IgD-negative memory B cell (primary cell): ENCODE measurements around the gene CFAP100. TPM values are rescaled to one million over a fixed set of nuclear protein-coding genes. Genes with fewer than 3 reads are reported as not detected.

Experiments used
- H3K27ac Mint-ChIP-seq, 3 donors: one replicate each; pipeline ENCODE4 v1.8.0; 2020 to 2022; ENCODE audit warnings: mild to moderate bottlenecking in 3 of 3, mixed read lengths in 3 of 3, moderate library complexity in 1 of 3
- H3K27me3 Mint-ChIP-seq: one replicate; pipeline ENCODE4 v1.8.0; 2021; ENCODE audit warnings: mixed read lengths
- H3K36me3 Mint-ChIP-seq: one replicate; pipeline ENCODE4 v1.8.0; 2020; ENCODE audit warnings: mild to moderate bottlenecking, mixed read lengths
- H3K4me1 Mint-ChIP-seq, 3 donors: one replicate each; pipeline ENCODE4 v1.8.0; 2020 to 2022; ENCODE audit warnings: mixed read lengths in 3 of 3, mild to moderate bottlenecking in 1 of 3
- H3K4me3 Mint-ChIP-seq, 4 donors: one replicate each; pipeline ENCODE4 v1.8.0; 2020 to 2022; ENCODE audit warnings: mild to moderate bottlenecking in 4 of 4, mixed read lengths in 4 of 4, moderate library complexity in 3 of 4
- H3K9me3 Mint-ChIP-seq, 3 donors: one replicate each; pipeline ENCODE4 v1.8.0; 2020 to 2021; ENCODE audit warnings: mixed read lengths in 3 of 3, mild to moderate bottlenecking in 1 of 3
- polyA plus RNA-seq: library from polyadenylated mRNA; unstranded; fragments of 300-500 nt; fragmentation: Illumina TruSeq; gene quantifications from one replicate; pipeline ENCODE4 v1.2.3, GENCODE V29; 2021

CFAP100 gene
- polyA plus RNA-seq, 1 donor from 2014 or later: not detected

GRCh38 chr3:126353694-126354321, 40.9 kb upstream of the CFAP100 start:
- H3K9me3 Mint-ChIP-seq: no peaks in the 10 kb centered on the region
- H3K4me3 Mint-ChIP-seq: no peak overlapping the region
- H3K27me3 Mint-ChIP-seq: peaks cover 23% of the 10 kb centered on the region
- H3K4me1 Mint-ChIP-seq: peaks cover 0 to 14% (median 5%) of the 10 kb centered on the region in 3 donors
- no peaks in the 10 kb centered on the region for H3K36me3 Mint-ChIP-seq
- H3K27ac Mint-ChIP-seq: no peak overlapping the region

- H3K4me3 Mint-ChIP-seq: peak overlapping the region in 1 of 4 donors; percentile 73
- peaks cover 27% of the 10 kb centered on the region for H3K27me3 Mint-ChIP-seq
- no peaks in the 10 kb centered on the region for H3K36me3 Mint-ChIP-seq
- H3K27ac Mint-ChIP-seq: no peak overlapping the region
- no peaks in the 10 kb centered on the region for H3K9me3 Mint-ChIP-seq
- H3K4me1 Mint-ChIP-seq: peaks cover 0 to 14% (median 3%) of the 10 kb centered on the region in 3 donors
Observed at GRCh38 chr3:126354776-126355175, 39.9 kb upstream of the CFAP100 start.

GRCh38 chr3:126355251-126355650, 39.5 kb upstream of the CFAP100 start:
- no peaks in the 10 kb centered on the region for H3K9me3 Mint-ChIP-seq
- H3K4me1 Mint-ChIP-seq: peaks cover 0 to 14% (median 3%) of the 10 kb centered on the region in 3 donors
- H3K36me3 Mint-ChIP-seq: no peaks in the 10 kb centered on the region
- peak overlapping the region in 1 of 3 donors; percentile 59 for H3K27ac Mint-ChIP-seq
- peaks cover 32% of the 10 kb centered on the region for H3K27me3 Mint-ChIP-seq
- peak overlapping the region; percentile 61 to 96 (median 83) for H3K4me3 Mint-ChIP-seq

DNA sequence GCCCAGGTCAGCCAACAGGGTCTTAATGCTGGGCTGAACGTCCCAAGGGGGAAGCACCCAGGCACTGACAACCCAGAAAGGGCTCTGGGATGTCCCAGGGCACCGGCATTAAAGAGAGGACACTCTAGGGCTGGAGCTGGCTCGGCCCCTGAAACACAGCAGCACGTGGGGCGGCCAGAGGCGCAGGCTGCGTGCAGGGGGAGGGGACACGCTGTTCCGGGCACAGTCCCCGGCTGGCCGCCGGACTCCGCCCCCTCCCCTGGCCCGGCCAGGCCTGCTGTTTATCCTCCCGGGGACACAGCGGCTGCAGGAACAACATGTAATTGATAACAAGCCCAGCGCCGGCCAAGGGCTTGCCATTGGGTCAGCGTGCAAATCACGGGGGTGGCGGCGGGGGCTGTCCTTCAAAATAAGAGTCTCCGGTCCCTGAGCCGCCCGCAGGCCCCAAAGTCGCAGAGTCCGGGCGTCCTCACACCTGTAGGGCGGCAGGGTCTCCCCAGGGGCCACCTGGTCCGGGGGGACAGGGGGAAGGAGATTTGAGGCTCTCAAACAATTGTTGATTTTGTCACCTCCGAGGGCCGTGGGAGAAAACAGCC, 38.8 kb upstream of the CFAP100 start:
- Mint-ChIP-seq H3K4me3 (peak overlapping the region; percentile 73 to 96 (median 90)), H3K9me3 (no peaks in the 10 kb centered on the region), H3K4me1 (peaks cover 0 to 14% (median 3%) of the 10 kb centered on the region in 3 donors), H3K27me3 (peaks cover 32% of the 10 kb centered on the region), H3K36me3 (no peaks in the 10 kb centered on the region), H3K27ac (no peak overlapping the region)

GRCh38 chr3:126356373-126357264, 38.1 kb upstream of the CFAP100 start:
- peaks cover 0 to 14% (median 3%) of the 10 kb centered on the region in 3 donors for H3K4me1 Mint-ChIP-seq
- H3K27ac Mint-ChIP-seq: no peak overlapping the region
- H3K36me3 Mint-ChIP-seq: no peaks in the 10 kb centered on the region
- peak overlapping the region; percentile 73 to 96 (median 90) for H3K4me3 Mint-ChIP-seq
- H3K9me3 Mint-ChIP-seq: no peaks in the 10 kb centered on the region
- H3K27me3 Mint-ChIP-seq: peaks cover 36% of the 10 kb centered on the region

- Mint-ChIP-seq H3K27me3 (peaks cover 37% of the 10 kb centered on the region), H3K27ac (peak within 1 kb of the TSS in 1 of 3 donors; percentile 74), H3K9me3 (no peaks in the 10 kb centered on the region)
Observed at GRCh38 chr3:126357295-126358037, 37.2 kb upstream of the CFAP100 start, which contains the start of gene KLF15. Gene KLF15 (minus strand): TSS chr3:126357408. CDS start chr3:126352922, 4,486 bp downstream.

DNA sequence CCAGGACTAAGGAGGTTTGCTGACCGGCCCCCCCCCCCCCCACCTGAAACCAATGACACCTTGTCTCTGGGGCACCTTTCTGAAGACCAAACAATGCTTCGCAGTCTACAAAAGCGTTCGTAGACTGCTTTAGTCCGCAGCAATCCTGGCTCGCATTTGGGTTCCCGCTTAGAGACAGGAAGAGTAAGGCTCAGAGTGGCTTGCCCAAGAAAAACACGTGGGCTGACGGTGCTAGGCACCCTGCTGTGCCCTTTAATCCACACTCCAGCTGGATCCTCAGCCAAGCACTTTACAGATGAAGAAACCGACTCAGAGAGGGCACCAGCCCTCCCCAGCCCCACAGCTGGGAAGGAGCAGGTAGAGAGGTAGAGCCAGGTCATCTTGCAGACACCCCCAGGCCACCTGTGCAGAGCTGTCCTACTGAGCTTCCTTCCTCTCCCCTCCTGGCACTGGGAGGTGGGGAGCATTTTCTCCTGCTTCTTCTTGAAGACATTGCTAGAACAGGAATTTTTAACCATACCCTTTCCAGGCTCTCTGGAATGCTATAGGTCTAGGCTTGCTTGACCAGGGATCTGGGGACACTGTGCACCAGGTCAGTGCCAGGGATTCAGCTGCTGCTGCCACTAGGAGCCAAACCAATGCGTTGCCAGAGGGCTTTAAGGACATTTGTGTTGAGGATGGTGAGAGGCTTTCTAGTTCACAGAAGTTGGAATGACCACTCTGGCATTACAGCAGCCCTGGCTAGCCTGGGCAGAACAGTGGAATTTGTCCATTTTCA, 36.5 kb upstream of the CFAP100 start:
- peaks cover 0 to 16% (median 5%) of the 10 kb centered on the region in 3 donors for H3K4me1 Mint-ChIP-seq
- H3K27ac Mint-ChIP-seq: peak overlapping the region in 1 of 3 donors; percentile 74
- H3K36me3 Mint-ChIP-seq: no peaks in the 10 kb centered on the region
- H3K27me3 Mint-ChIP-seq: peaks cover 38% of the 10 kb centered on the region
- H3K9me3 Mint-ChIP-seq: no peaks in the 10 kb centered on the region
- peak overlapping the region; percentile 81 to 97 (median 92) for H3K4me3 Mint-ChIP-seq

More at GRCh38 chr3:126357295-126358037, 37.2 kb upstream of the CFAP100 start, which contains the start of gene KLF15:
- Mint-ChIP-seq H3K36me3 (no peaks in the 10 kb centered on the region), H3K4me1 (peaks cover 0 to 14% (median 3%) of the 10 kb centered on the region in 3 donors), H3K4me3 (peak within 1 kb of the TSS; percentile 81 to 97 (median 92))

DNA sequence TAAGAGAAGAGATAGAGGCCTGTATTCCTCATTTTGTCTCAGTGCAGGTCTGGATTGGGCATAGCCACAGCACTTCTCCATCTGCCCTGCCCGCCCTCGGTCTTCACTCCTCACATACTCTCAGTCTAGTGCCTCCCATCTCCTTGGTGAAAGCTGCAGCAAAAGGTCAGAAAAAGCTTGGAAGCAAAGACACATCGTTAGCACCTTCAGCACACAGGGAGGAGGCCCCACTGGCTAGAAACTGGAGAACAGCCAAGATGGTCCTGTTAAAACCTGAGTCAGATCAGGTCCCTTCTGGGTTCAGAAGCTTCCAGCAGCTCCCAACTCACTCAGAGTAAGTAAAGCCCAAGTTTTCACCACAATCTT, 35.9 kb upstream of the CFAP100 start:
- H3K4me3 Mint-ChIP-seq: peak overlapping the region in 2 of 4 donors; percentile 38 to 81
- no peak overlapping the region for H3K27ac Mint-ChIP-seq
- H3K27me3 Mint-ChIP-seq: peaks cover 38% of the 10 kb centered on the region
- no peaks in the 10 kb centered on the region for H3K36me3 Mint-ChIP-seq
- H3K9me3 Mint-ChIP-seq: no peaks in the 10 kb centered on the region
- peaks cover 0 to 18% (median 6%) of the 10 kb centered on the region in 3 donors for H3K4me1 Mint-ChIP-seq

DNA sequence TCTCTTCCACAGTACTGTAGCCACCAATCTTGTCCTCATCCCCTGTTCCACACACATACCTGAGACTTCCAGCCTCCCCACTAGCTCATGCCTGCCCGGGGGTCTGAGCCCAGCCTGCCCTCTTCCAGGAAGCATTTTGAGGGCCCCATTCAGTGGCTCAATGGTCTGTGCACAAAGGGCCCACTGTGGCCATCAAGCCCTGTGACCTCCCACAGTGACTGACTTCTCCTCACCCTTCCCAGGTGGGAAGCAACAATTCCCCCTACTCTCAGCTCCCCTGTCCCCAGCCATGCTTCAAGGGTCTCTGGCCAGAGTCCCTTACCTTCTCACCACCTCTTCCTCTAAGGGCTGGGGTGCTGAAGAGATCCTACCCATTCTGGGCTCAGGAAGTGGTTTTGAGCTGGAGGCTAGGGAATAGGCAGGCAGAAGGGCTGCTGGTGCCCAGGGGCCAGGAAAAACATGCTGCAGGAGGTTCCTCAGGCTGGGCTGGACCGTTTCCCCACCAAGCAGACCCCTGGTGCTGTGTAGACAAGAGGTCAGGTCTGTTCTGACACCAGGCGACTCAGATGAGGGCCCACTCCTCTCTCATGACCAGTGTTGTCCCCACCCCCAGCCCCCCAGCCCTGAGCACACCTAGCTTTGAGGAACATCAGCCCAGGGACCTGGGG, 34.5 kb upstream of the CFAP100 start:
- H3K27ac Mint-ChIP-seq: no peak overlapping the region
- H3K4me1 Mint-ChIP-seq: peaks cover 0 to 18% (median 6%) of the 10 kb centered on the region in 3 donors

DNA sequence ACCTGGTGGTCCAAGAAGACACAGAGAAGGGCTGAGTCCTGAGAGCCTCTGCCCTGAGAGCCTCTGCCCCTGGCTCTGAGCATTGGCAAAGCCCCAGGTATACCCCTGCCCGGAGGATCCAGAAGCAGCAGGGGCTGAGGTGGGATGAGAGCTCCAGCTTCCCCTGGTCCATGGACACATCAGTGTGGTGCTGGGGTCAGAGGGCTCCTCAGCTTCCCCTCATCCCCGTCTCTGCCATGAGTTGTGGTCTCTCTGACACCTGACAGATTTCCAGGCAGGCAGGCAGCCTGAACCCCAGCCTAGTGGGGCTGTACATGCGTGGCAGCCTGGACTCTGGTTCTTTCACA, 34.0 kb upstream of the CFAP100 start:
- Mint-ChIP-seq H3K4me1 (peaks cover 0 to 14% (median 6%) of the 10 kb centered on the region in 3 donors), H3K36me3 (no peaks in the 10 kb centered on the region), H3K4me3 (no peak overlapping the region), H3K9me3 (no peaks in the 10 kb centered on the region), H3K27ac (no peak overlapping the region), H3K27me3 (peaks cover 36% of the 10 kb centered on the region)

More for the DNA sequence above, 34.5 kb upstream of the CFAP100 start:
- H3K36me3 Mint-ChIP-seq: no peaks in the 10 kb centered on the region
- no peak overlapping the region for H3K4me3 Mint-ChIP-seq
- peaks cover 40% of the 10 kb centered on the region for H3K27me3 Mint-ChIP-seq
- H3K9me3 Mint-ChIP-seq: no peaks in the 10 kb centered on the region

DNA sequence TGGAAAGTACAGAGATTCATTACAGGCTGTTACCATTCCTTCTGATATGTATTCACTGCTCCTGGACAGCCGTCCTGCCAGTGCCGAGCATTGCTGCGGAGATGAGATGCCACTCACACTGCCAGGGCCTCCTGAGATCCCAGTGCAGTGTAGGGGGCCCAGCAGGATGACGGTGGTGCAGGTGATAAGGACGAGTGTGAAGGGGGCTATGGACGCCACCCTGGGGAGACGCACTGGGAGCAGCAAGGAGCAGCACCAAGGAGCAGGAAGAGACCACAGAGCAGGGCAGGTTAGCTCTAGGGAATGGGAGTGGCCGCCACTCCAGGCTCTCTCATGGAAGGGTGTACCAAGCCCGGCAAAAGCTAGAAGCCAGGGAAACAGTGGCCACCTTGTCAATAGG, 33.5 kb upstream of the CFAP100 start:
- H3K27ac Mint-ChIP-seq: no peak overlapping the region
- H3K4me1 Mint-ChIP-seq: peaks cover 0 to 11% (median 5%) of the 10 kb centered on the region in 3 donors
- no peaks in the 10 kb centered on the region for H3K9me3 Mint-ChIP-seq
- H3K4me3 Mint-ChIP-seq: no peak overlapping the region
- no peaks in the 10 kb centered on the region for H3K36me3 Mint-ChIP-seq
- peaks cover 35% of the 10 kb centered on the region for H3K27me3 Mint-ChIP-seq

- H3K27ac Mint-ChIP-seq: no peak overlapping the region
- H3K9me3 Mint-ChIP-seq: no peaks in the 10 kb centered on the region
- H3K36me3 Mint-ChIP-seq: no peaks in the 10 kb centered on the region
- no peak overlapping the region for H3K4me3 Mint-ChIP-seq
- peaks cover 0 to 4% (median 3%) of the 10 kb centered on the region in 3 donors for H3K4me1 Mint-ChIP-seq
- peaks cover 19% of the 10 kb centered on the region for H3K27me3 Mint-ChIP-seq
Observed at GRCh38 chr3:126364130-126364695, 30.5 kb upstream of the CFAP100 start.

DNA sequence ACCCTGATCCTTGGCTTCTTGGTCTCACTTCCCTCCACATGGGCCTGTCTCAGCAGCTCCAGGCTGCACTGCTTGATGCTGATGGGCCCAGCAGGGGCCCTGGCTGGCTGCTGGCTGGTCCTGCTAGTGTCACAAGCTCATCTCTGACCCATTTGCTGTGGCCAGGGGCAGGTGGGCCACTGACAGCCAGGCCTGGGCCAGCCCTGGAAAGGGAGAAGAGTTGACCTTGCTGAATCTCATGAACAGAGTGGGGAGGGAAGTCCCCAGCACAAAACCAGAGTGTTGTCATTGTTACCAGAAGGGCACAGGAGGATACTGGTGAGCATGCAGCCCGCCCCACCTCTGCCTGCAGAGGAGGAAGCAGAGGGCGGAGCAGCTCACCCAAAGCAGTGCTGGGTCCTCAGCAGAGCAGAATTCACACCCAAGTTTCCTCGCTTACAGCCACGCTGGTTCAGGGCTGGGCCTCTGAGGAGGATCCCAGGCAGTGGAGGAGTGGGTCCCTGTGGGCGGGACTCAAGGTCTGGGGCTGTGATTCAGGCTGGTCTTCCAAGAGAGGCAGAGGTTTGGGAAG, 29.9 kb upstream of the CFAP100 start:
- Mint-ChIP-seq H3K4me1 (peaks cover 0 to 4% (median 3%) of the 10 kb centered on the region in 3 donors), H3K27ac (no peak overlapping the region), H3K27me3 (peaks cover 15% of the 10 kb centered on the region), H3K4me3 (no peak overlapping the region), H3K9me3 (no peaks in the 10 kb centered on the region), H3K36me3 (no peaks in the 10 kb centered on the region)
